NCI-H2196 treated with DMSO at 0.1 percent for 48 hours (cell line): ENCODE data around the gene AP2M1.

Experiments
- DNase-seq: peaks from one replicate; lab custom pipeline; 2025; ENCODE audit not compliant: unreplicated experiment; lab: John Stamatoyannopoulos, UW

AP2M1 gene

DNA sequence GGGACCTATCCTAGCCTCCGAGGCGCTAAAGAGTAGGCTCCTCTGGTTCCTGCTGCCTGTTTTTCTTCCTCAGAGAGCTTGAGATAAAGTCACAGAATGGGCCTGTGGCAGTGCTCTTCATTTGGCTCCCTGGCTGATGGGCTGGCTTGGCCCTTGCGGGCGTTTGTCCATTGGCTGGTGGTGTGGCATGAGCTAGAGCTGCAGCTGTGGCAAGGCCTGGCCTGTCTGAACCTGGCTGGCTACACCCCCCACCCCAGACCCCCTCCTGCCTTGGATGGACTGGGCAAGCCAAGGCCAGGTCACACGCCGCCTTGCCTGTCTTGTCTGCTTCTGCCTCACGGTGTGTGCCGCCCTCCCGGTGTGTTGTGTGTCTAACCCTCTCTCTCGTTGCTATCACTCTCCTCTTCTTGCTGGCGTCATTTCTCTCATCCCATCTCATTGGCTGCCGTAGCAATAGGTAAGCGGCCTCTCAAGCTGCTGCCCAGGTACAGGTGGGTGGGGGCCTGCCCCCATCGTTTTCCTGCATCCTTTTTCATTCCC, 3.2 kb downstream of the AP2M1 start:
- no peak for DNase-seq

- DNase-seq, result no peak
Measured at GRCh38 chr3:184178521-184179138, 4.0 kb downstream of the AP2M1 start.

GRCh38 chr3:184180165-184180564, 5.5 kb downstream of the AP2M1 start:
- no peak for DNase-seq

GRCh38 chr3:184181596-184181995, 6.9 kb downstream of the AP2M1 start:
- no peak for DNase-seq

DNA sequence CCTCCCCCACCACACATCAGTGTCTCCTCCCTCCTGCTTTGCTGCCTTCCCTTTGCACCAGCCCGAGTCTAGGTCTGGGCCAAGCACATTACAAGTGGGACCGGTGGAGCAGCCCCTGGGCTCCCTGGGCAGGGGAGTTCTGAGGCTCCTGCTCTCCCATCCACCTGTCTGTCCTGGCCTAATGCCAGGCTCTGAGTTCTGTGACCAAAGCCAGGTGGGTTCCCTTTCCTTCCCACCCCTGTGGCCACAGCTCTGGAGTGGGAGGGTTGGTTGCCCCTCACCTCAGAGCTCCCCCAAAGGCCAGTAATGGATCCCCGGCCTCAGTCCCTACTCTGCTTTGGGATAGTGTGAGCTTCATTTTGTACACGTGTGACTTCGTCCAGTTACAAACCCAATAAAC, 9.0 kb downstream of the AP2M1 start:
- DNase-seq, result no peak

GRCh38 chr3:184184546-184185230, 10.0 kb downstream of the AP2M1 start:
- DNase-seq, result no peak

DNA sequence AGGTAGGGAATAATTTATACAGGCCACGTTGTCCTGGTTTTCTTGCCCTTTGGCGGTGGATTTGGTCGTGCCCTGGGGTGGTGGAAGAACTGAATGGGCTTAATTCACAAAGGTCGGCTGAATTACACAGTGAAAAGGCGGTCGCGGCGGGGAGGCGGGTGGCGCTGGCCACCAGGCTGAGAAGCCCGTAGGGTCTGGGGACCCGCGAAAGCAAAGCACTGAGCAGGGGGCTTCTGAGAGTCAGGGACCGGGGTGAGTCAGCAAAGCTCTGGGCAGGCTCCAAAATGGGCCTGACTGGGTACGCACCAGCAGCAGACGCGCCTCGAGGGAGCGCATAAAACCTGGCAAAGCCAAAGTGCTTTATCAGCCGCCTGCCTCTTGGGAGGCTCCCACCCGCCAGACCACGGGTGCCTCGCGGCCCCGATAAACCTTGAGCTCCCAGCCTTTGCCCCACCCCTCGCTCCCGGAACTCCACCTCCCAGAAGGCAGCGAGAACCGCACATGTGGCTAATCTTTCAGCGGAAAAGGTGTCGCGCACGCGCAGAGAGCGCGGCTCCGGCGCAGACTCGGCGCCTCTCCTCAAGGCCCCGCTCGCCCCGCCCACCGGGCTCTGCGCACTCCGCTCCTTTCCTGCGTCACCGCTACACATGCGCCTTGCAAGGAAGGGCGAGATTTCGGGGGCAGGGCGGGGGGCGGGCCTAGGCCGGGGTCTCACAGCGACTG, 11.0 kb downstream of the AP2M1 start:
- peak; percentile 100 for DNase-seq

- DNase-seq, result no peak
Measured at GRCh38 chr3:184186184-184186901, 11.7 kb downstream of the AP2M1 start, which contains the start of gene ABCF3. TSS of gene ABCF3 (plus strand) at chr3:184186199. CDS start at chr3:184186208, 9 bp downstream.

- no peak for DNase-seq
Measured at GRCh38 chr3:184186902-184187207, 12.2 kb downstream of the AP2M1 start.

GRCh38 chr3:184188080-184188479, 13.4 kb downstream of the AP2M1 start:
- no peak for DNase-seq

DNA sequence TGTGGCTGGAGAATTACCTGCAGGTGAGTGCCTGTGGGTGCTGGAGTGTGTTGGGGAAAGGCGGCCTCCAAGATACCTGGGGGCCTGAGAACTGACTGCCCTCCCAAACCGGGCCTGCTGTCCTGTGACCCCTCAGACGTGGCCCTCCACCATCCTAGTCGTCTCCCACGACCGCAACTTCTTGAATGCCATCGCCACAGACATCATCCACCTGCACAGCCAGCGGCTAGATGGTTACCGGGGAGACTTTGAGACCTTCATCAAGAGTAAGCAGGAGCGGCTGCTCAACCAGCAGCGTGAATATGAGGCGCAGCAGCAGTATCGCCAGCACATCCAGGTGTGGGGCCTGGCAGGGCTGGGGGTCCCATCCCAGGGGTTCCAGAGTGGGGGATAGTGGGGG, 14.8 kb downstream of the AP2M1 start:
- no peak for DNase-seq

GRCh38 chr3:184192889-184193288, 18.2 kb downstream of the AP2M1 start:
- DNase-seq, result no peak

- DNase-seq, result no peak
Measured at GRCh38 chr3:184193991-184194539, 19.4 kb downstream of the AP2M1 start.

DNA sequence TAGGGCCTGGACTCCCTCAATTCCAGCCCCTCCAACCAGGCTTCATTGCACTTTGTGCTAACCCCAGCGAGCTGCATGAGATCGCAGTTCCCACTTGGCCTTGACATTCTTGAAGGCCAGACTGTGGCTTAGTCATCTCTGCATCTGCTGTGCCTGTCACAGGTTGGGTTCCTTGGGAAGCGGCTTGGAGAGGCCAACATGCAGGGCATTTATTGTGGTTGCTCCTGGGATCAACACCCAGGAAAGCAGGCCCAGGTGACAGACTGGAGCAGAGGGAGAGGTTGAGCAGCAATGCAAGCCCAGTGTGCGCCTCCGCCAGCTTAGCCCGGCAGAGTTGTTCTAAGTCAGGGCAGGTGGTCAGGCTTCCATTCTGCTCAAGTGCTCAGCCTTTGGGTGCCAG, 21.9 kb downstream of the AP2M1 start:
- DNase-seq, result no peak

DNA sequence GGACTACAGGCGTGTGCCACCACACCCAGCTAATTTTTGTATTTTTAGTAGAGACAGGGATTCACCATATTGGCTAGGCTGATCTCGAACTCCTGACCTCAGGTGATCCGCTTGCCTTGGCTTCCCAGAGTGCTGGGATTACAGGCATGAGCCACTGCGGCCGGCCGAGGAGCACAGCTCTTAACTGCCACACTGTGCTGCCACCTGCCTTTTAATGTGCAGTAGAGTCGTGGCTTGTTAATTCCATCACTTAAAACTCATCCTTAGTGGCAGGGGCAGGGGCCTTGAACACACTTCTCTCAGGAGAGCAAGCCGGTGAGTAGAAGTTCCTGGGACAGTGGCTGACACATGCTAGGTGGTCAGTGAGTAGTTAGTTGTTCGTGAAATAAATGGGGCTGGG, 23.9 kb downstream of the AP2M1 start:
- no peak for DNase-seq

DNA sequence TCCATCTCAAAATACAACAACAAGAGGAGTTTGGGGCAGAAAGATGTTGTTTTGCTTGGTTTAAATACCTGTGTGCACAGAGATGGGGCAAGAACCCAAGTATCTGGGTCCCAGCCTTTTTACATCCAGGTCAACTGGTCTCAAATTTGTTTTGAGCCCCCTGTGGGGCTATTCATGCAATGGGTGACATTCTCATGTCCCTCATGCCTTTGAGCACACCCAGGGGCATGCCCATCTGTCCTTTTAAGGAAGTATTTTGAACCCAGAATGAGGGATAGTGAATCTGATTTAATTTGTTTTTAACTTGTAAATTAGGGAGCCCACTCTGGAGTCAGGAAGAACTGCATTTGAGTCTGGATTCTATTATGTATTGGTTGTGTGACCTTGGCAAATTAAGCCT, 26.2 kb downstream of the AP2M1 start:
- DNase-seq, result no peak

- no peak for DNase-seq
Measured at GRCh38 chr3:184203526-184203925, 28.9 kb downstream of the AP2M1 start.

- DNase-seq, result no peak
Measured at GRCh38 chr3:184209146-184209923, 34.7 kb downstream of the AP2M1 start.

GRCh38 chr3:184211297-184211696, 36.6 kb downstream of the AP2M1 start:
- DNase-seq, result no peak

GRCh38 chr3:184211718-184212117, 37.1 kb downstream of the AP2M1 start:
- no peak for DNase-seq
